GM23338 (cell line): Measurements from ENCODE around the gene PROKR2.

Experiments
- CREB1 ChIP-seq: fragments of 250-450 bp; sonication (Bioruptor Pico); IDR thresholded peaks from 2 replicates; pipeline ENCODE4 v1.5.0; 2020; ENCODE audit warnings: low read depth, mild to moderate bottlenecking, moderate library complexity
- EZH2 ChIP-seq: fragments of 200-600 bp; sonication (generic); IDR thresholded peaks from one replicate; pipeline ENCODE4 v1.8.0; 2017; ENCODE audit warnings: antibody characterized with exemption, mild to moderate bottlenecking, low read depth; ENCODE audit not compliant: unreplicated experiment
- EZH2phosphoT487 ChIP-seq: fragments of 200-600 bp; sonication (generic); IDR thresholded peaks from one replicate; pipeline ENCODE4 v1.8.1; 2018; ENCODE audit warnings: antibody characterized with exemption; ENCODE audit not compliant: unreplicated experiment
- JUNB ChIP-seq: IDR thresholded peaks from one replicate; pipeline ENCODE4 v1.6.1; 2016; ENCODE audit warnings: antibody characterized with exemption; ENCODE audit not compliant: unreplicated experiment
- POLR2AphosphoS5 ChIP-seq: IDR thresholded peaks from 2 replicates; pipeline ENCODE4 v1.6.1; 2016; ENCODE audit warnings: antibody characterized with exemption, low read depth
- STAT1 ChIP-seq: IDR thresholded peaks from one replicate; pipeline ENCODE4 v1.6.1; 2016; ENCODE audit warnings: antibody characterized with exemption; ENCODE audit not compliant: unreplicated experiment
- ZNF114 ChIP-seq: fragments of 250-450 bp; sonication (Bioruptor Pico); IDR thresholded peaks from 2 replicates; pipeline ENCODE4 v1.5.0; 2020; ENCODE audit warnings: mild to moderate bottlenecking, moderate library complexity
- TF ChIP-seq, protein P1 (sequence below), 2 experiments: fragments of 200-600 bp in 1 of 2; sonication (generic) in 1 of 2; conservative IDR thresholded peaks; 2 replicates each; pipeline versions ENCODE4 v1.5.1 to v1.6.1; 2016 to 2017; ENCODE audit warnings: antibody characterized with exemption in 2 of 2, low read depth in 2 of 2, mild to moderate bottlenecking in 2 of 2, moderate library complexity in 1 of 2
- TF ChIP-seq, protein P2 (sequence below): IDR thresholded peaks from one replicate; pipeline ENCODE4 v1.6.1; 2018; ENCODE audit warnings: antibody characterized with exemption; ENCODE audit not compliant: unreplicated experiment
- TF ChIP-seq, protein P3 (sequence below): IDR thresholded peaks from 2 replicates; pipeline ENCODE4 v1.6.1; 2016; ENCODE audit warnings: antibody characterized with exemption
- TF ChIP-seq, protein P4 (sequence below): fragments of 250-450 bp; sonication (Bioruptor Pico); IDR thresholded peaks from 2 replicates; pipeline ENCODE4 v1.5.0; 2020; ENCODE audit warnings: mild to moderate bottlenecking, moderate library complexity

DNA sequence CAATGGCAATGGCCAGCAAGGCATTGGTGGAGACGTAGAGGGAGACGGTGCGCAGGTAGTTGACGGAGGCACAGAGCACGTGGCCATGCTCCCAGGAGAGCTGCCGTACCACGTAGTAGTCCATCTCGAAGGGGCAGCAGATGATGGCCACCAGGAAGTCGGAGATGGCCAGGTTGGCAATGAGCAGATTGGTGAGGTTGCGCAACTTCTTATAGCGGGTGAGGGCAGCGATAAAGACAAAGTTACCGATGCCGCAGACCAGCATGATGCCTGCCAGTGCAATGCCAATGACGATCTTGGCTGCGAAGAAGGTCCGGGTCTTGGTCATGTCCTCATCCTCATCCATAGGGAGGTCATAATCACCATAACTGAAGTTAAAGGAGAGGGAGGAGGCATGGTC is 2.8 kb downstream of the PROKR2 start:
- no peak for TF ChIP-seq EZH2phosphoT487
- TF ChIP-seq POLR2AphosphoS5: no peak
- TF ChIP-seq, protein P1, sequence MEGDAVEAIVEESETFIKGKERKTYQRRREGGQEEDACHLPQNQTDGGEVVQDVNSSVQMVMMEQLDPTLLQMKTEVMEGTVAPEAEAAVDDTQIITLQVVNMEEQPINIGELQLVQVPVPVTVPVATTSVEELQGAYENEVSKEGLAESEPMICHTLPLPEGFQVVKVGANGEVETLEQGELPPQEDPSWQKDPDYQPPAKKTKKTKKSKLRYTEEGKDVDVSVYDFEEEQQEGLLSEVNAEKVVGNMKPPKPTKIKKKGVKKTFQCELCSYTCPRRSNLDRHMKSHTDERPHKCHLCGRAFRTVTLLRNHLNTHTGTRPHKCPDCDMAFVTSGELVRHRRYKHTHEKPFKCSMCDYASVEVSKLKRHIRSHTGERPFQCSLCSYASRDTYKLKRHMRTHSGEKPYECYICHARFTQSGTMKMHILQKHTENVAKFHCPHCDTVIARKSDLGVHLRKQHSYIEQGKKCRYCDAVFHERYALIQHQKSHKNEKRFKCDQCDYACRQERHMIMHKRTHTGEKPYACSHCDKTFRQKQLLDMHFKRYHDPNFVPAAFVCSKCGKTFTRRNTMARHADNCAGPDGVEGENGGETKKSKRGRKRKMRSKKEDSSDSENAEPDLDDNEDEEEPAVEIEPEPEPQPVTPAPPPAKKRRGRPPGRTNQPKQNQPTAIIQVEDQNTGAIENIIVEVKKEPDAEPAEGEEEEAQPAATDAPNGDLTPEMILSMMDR (conservative IDR thresholded peaks at IDR 0.05; ENCODE audit: low read depth in 2 of 2): no peak
- no peak for TF ChIP-seq EZH2
- TF ChIP-seq, protein P2, sequence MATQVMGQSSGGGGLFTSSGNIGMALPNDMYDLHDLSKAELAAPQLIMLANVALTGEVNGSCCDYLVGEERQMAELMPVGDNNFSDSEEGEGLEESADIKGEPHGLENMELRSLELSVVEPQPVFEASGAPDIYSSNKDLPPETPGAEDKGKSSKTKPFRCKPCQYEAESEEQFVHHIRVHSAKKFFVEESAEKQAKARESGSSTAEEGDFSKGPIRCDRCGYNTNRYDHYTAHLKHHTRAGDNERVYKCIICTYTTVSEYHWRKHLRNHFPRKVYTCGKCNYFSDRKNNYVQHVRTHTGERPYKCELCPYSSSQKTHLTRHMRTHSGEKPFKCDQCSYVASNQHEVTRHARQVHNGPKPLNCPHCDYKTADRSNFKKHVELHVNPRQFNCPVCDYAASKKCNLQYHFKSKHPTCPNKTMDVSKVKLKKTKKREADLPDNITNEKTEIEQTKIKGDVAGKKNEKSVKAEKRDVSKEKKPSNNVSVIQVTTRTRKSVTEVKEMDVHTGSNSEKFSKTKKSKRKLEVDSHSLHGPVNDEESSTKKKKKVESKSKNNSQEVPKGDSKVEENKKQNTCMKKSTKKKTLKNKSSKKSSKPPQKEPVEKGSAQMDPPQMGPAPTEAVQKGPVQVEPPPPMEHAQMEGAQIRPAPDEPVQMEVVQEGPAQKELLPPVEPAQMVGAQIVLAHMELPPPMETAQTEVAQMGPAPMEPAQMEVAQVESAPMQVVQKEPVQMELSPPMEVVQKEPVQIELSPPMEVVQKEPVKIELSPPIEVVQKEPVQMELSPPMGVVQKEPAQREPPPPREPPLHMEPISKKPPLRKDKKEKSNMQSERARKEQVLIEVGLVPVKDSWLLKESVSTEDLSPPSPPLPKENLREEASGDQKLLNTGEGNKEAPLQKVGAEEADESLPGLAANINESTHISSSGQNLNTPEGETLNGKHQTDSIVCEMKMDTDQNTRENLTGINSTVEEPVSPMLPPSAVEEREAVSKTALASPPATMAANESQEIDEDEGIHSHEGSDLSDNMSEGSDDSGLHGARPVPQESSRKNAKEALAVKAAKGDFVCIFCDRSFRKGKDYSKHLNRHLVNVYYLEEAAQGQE: no peak
- no peak for TF ChIP-seq ZNF114 (CRISPR knock-in tag)
- TF ChIP-seq, protein P3, sequence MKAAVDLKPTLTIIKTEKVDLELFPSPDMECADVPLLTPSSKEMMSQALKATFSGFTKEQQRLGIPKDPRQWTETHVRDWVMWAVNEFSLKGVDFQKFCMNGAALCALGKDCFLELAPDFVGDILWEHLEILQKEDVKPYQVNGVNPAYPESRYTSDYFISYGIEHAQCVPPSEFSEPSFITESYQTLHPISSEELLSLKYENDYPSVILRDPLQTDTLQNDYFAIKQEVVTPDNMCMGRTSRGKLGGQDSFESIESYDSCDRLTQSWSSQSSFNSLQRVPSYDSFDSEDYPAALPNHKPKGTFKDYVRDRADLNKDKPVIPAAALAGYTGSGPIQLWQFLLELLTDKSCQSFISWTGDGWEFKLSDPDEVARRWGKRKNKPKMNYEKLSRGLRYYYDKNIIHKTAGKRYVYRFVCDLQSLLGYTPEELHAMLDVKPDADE: no peak
- no peak for TF ChIP-seq JUNB
- no peak for TF ChIP-seq STAT1
- no peak for TF ChIP-seq CREB1 (CRISPR knock-in tag)
- TF ChIP-seq, protein P4, sequence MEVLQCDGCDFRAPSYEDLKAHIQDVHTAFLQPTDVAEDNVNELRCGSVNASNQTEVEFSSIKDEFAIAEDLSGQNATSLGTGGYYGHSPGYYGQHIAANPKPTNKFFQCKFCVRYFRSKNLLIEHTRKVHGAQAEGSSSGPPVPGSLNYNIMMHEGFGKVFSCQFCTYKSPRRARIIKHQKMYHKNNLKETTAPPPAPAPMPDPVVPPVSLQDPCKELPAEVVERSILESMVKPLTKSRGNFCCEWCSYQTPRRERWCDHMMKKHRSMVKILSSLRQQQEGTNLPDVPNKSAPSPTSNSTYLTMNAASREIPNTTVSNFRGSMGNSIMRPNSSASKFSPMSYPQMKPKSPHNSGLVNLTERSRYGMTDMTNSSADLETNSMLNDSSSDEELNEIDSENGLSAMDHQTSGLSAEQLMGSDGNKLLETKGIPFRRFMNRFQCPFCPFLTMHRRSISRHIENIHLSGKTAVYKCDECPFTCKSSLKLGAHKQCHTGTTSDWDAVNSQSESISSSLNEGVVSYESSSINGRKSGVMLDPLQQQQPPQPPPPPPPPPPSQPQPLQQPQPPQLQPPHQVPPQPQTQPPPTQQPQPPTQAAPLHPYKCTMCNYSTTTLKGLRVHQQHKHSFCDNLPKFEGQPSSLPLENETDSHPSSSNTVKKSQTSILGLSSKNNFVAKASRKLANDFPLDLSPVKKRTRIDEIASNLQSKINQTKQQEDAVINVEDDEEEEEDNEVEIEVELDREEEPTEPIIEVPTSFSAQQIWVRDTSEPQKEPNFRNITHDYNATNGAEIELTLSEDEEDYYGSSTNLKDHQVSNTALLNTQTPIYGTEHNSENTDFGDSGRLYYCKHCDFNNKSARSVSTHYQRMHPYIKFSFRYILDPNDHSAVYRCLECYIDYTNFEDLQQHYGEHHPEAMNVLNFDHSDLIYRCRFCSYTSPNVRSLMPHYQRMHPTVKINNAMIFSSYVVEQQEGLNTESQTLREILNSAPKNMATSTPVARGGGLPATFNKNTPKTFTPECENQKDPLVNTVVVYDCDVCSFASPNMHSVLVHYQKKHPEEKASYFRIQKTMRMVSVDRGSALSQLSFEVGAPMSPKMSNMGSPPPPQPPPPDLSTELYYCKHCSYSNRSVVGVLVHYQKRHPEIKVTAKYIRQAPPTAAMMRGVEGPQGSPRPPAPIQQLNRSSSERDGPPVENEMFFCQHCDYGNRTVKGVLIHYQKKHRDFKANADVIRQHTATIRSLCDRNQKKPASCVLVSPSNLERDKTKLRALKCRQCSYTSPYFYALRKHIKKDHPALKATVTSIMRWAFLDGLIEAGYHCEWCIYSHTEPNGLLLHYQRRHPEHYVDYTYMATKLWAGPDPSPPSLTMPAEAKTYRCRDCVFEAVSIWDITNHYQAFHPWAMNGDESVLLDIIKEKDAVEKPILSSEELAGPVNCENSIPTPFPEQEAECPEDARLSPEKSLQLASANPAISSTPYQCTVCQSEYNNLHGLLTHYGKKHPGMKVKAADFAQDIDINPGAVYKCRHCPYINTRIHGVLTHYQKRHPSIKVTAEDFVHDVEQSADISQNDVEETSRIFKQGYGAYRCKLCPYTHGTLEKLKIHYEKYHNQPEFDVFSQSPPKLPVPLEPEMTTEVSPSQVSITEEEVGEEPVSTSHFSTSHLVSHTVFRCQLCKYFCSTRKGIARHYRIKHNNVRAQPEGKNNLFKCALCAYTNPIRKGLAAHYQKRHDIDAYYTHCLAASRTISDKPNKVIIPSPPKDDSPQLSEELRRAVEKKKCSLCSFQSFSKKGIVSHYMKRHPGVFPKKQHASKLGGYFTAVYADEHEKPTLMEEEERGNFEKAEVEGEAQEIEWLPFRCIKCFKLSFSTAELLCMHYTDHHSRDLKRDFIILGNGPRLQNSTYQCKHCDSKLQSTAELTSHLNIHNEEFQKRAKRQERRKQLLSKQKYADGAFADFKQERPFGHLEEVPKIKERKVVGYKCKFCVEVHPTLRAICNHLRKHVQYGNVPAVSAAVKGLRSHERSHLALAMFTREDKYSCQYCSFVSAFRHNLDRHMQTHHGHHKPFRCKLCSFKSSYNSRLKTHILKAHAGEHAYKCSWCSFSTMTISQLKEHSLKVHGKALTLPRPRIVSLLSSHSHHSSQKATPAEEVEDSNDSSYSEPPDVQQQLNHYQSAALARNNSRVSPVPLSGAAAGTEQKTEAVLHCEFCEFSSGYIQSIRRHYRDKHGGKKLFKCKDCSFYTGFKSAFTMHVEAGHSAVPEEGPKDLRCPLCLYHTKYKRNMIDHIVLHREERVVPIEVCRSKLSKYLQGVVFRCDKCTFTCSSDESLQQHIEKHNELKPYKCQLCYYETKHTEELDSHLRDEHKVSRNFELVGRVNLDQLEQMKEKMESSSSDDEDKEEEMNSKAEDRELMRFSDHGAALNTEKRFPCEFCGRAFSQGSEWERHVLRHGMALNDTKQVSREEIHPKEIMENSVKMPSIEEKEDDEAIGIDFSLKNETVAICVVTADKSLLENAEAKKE: no peak
